NCI-H128 (cell line): ENCODE data around the gene HABP4.

ENCODE experiments used
- DNase-seq: peaks from one replicate; lab custom pipeline; 2025; ENCODE audit not compliant: unreplicated experiment; lab: John Stamatoyannopoulos, UW

The HABP4 gene

GRCh38 chr9:96430377-96430776, 19.6 kb upstream of the HABP4 start:
- DNase-seq = no peak

- DNase-seq = no peak
Observed at GRCh38 chr9:96435345-96435744, 14.6 kb upstream of the HABP4 start.

- DNase-seq = no peak
Observed at GRCh38 chr9:96436063-96436455, 13.9 kb upstream of the HABP4 start.

- no peak for DNase-seq
Observed at GRCh38 chr9:96436456-96437126, 13.4 kb upstream of the HABP4 start.

DNA sequence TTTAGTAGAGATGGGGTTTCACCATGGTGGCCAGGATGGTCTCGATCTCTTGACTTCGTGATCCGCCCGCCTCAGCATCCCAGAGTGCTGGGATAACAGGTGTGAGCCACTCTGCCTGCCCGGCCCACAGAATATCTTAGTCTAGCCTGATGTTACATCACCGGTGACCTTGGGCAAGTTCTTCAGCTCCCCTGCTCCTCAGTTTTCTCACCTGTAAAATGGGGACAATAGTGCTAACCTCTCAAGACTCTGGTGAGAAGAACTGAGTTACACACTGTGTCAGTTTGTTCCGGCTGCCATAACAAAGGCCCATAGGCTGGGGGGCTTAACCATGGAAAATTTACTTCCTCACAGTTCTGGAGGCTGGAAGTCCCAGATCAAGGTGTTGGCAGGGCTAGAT, 12.5 kb upstream of the HABP4 start:
- no peak for DNase-seq

DNA sequence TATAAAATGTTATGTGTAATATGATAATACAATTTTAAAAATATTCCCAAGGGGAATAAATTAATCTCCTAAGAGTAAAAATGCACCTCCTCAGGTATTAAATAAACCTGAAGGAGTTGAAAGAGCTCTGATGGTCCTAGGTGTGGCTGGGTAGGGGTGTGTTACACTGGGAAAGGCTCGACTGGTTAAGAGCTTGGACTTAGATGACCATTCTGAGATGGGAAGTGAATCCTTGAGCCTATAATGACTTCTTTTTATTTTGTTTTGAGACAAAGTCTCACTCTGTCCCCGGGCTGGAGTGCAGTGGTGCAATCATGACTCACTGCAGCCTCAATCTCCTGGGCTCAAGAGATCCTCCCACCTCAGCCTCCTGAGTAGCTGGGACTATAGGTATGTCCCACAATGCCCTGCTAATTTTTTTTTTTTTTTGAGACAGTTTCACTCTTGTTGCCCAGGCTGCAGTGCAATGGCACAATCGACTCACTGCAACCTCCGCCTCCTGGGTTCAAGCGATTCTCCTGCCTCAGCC, 9.2 kb upstream of the HABP4 start:
- DNase-seq = no peak

- no peak for DNase-seq
Observed at GRCh38 chr9:96441798-96442445, 8.0 kb upstream of the HABP4 start.

DNA sequence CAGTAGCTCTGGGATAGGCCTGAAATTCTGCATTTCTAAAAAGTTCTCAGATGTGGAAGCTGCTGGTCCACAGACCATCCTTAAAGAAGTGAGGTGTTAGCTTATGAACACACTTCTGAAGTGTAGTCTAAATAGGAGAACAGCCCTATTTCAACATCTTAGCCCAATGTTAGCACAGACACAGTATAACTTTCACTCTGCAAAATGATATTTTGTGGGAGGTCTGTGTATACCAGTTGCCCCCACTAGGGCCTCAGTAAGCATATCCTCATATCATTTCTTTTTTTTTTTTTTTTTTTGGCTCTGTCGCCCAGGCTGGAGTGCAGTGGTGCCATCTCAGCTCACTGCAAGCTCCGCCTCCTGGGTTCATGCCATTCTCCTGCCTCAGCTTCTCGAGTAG, 7.5 kb upstream of the HABP4 start:
- no peak for DNase-seq

DNA sequence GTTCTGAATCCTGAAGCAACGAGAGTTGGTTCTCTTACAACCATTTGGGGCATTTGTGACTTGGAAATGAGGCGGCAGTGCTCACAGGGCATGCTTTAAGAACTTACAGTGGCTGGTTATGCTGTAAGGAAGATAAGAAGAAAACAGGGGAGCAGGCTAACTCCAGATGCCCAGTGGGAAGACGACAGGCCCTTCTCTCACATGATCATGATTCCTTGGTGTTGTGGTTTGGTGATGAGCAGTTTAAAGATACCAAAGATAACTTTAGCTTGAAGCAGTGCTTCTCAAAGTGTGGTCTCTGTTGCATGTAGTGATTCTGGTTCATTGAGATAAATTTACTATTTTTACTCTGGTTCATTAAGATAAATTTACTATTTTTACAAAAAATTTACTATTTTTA, 2.6 kb upstream of the HABP4 start:
- DNase-seq = no peak

- no peak for DNase-seq
Observed at GRCh38 chr9:96448546-96449170, 1.3 kb upstream of the HABP4 start.

- DNase-seq = no peak
Observed at GRCh38 chr9:96449523-96449844, 485 bp upstream of the HABP4 start.

DNA sequence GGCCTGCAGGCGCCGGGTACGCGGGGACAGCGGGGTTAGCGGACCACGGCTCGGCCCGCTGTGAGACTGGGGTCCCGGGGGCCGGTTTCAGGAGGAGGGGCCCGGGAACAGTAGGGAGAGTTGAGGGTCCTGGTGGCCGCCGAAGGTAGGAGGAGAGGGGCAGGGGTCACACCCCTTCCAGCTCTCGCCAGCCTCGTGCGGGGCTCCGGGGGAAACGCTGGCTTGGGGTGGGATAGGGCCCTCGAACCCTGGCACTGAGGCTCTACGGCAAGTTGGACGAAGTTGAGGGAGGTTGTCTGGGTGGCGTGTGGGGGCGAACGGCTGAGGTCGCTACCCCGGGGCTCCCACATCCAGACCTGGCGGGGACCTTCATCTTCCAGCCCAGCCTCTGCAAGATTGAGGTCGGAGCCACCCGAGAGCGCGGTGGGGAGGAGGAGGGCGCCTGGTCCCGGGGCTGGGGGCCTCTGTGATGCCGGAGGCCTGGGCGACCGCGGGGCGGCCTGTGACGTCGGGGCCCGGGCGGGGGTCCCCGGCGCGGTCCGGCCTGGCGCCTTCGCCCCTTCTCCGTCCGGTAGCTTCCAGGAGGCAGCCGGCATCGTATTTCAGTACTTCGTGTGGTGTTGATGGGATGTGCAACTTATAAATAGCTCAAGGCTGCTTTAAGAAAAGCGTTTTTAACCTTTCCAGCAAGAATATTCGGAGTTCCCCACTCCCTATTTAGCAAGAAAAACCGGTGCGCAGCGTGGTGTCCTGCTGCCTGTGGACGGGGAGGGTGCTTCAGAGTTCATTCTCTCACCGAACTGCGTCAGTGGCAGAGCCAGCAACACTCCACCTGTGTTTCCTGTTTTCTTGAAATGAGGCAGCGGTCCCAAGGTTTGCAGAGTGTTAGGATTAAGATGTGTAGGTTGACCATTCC, 902 bp downstream of the HABP4 start:
- no peak for DNase-seq

GRCh38 chr9:96453625-96454024, 3.7 kb downstream of the HABP4 start:
- DNase-seq = no peak

DNA sequence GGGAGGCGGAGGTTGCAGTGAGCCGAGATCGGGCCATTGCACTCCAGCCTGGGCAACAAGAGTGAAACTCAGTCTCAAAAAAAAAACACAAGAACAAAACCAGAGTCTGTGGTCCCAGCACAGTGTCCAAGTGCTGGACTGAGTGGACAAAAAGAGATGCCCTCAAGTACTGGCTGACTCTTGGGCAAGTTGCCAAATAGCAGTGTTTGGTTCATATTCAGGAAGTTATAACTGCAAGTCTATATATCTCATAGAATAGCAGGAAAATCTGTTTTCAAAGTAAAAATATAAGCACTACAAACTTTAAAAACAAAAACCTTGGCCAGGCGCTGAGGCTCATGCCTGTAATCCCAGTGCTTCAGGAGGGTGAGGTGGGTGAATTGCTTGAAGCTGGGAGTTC, 7.3 kb downstream of the HABP4 start:
- no peak for DNase-seq

DNA sequence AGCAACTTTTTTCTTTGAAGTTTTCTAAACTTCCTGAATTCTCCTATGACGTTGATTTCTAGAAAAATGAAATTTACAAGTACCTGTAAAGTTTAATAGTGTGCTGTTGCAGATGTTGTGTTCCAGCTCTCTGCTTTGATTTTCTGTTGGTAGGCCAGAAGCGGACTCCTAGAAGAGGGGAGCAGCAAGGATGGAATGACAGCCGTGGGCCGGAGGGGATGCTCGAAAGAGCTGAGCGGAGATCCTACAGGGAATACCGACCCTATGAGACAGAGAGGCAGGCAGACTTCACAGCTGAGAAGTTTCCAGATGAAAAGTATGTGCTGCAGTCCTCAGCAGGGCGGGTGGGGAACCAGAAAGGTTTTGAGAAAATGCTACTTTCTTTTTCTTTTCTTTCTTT, 8.3 kb downstream of the HABP4 start:
- DNase-seq = no peak

DNA sequence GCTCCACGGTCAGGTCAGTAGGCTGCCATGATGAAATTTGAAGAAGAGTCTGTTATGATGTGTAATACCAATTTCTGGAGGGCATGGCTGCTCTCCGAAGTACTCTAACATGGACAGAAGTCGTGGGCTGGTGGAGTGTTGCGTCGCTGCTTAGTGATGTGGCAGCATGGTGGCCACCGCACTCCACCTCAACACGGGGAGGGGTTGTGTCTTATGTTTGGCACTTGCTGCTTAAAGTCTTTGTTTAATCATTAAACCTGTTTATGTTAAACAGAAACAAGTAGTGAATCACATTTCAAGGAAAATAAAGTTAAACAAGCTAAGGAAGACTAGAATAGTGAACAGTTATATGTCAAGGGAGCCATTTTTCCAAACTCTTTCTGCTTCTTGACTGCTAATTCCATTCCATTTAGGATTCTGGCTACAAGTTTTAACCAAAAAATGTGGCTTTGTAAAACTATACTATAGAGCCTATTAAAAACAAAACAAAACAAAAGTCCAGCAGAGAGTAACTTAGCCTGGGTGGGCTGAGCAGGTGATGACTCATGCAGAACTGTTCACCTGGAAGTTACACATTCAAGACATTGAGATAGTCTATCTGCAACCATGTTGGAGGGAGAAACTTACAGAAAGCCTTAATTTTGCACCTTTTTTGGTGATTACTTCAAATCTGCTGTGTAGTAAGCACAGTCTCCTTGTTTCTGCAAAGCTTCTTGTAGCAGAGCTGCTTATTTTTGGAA, 9.5 kb downstream of the HABP4 start:
- no peak for DNase-seq

- no peak for DNase-seq
Observed at GRCh38 chr9:96460470-96460869, 10.5 kb downstream of the HABP4 start.

- DNase-seq = no peak
Observed at GRCh38 chr9:96460882-96461281, 10.9 kb downstream of the HABP4 start.

GRCh38 chr9:96461336-96461735, 11.4 kb downstream of the HABP4 start:
- no peak for DNase-seq

GRCh38 chr9:96462541-96462940, 12.6 kb downstream of the HABP4 start:
- no peak for DNase-seq

GRCh38 chr9:96464426-96464825, 14.5 kb downstream of the HABP4 start:
- DNase-seq = no peak
